H1 (cell line): ENCODE data around the gene CACNA2D1. TPM values are rescaled to one million over a fixed set of nuclear protein-coding genes. Genes with fewer than 3 reads are reported as not detected.
"Not testable (repeated sequence)": the region's sequence is repeated elsewhere in the genome, so short reads cannot be mapped to it uniquely, and the experiment has no call there.

ENCODE experiments used
- CTCF ChIA-PET: fragments of 300-600 bp; sonication (Branson Sonifier 250); formaldehyde crosslinking; loops from one replicate; lab custom pipeline; 2021; ENCODE audit not compliant: partially characterized antibody; lab: Charles Lee
- POLR2A ChIA-PET: fragments of 300-600 bp; sonication (Branson Sonifier 250); formaldehyde crosslinking; loops from one replicate; lab custom pipeline; 2021; ENCODE audit warnings: inconsistent platforms; ENCODE audit not compliant: partially characterized antibody; lab: Charles Lee
- DNase-seq, 2 experiments: peaks; one replicate each; pipeline versions ENCODE4 v3.0.0 to v3.0.0-alpha.2; 2010 to 2022; ENCODE audit warnings: low spot score in 2 of 2, low read depth in 1 of 2, mixed read lengths in 1 of 2
- FAIRE-seq: peaks from 2 replicates; lab custom pipeline; 2011; peaks lifted over from hg19 to GRCh38; lab: Jason Lieb, UNC
- H2AFZ ChIP-seq: 2 replicates; pipeline ENCODE4 v1.8.1; 2012; ENCODE audit warnings: low read length, inconsistent platforms
- H2AK5ac ChIP-seq: 2 replicates; pipeline ENCODE4 v1.6.1; 2013; ENCODE audit warnings: low read depth, low read length
- H2BK120ac ChIP-seq: replicated peaks from 2 replicates; pipeline ENCODE3; 2013; ENCODE audit warnings: low read depth, low read length, inconsistent platforms
- H2BK12ac ChIP-seq: 2 replicates; pipeline ENCODE4 v1.6.1; 2013; ENCODE audit warnings: low read depth, low read length
- H2BK15ac ChIP-seq: 2 replicates; pipeline ENCODE4 v1.6.1; 2013; ENCODE audit warnings: low read length
- H2BK20ac ChIP-seq: 2 replicates; pipeline ENCODE4 v1.6.1; 2013; ENCODE audit warnings: low read length
- H2BK5ac ChIP-seq: 2 replicates; pipeline ENCODE4 v1.6.1; 2013; ENCODE audit warnings: low read depth, low read length
- H3K14ac ChIP-seq: 2 replicates; pipeline ENCODE4 v1.6.1; 2013; ENCODE audit warnings: inconsistent platforms; ENCODE audit not compliant: insufficient read length
- H3K18ac ChIP-seq: 2 replicates; pipeline ENCODE4 v1.6.1; 2013; ENCODE audit warnings: low read length; ENCODE audit errors: extremely low read depth
- H3K23ac ChIP-seq: 2 replicates; pipeline ENCODE4 v1.6.1; 2013; ENCODE audit warnings: inconsistent platforms; ENCODE audit not compliant: insufficient read length
- H3K23me2 ChIP-seq: 2 replicates; pipeline ENCODE4 v1.6.1; 2013; ENCODE audit warnings: low read depth, low read length
- H3K27ac ChIP-seq: 2 replicates; pipeline ENCODE4 v1.6.1; 2011; ENCODE audit warnings: low read depth, low read length, inconsistent platforms
- H3K27me3 ChIP-seq, 4 experiments: replicated peaks in 1 of 4; 1 replicate in 1 of 4; 2 replicates in 3 of 4; pipeline versions ENCODE4 v1.6.1 to v1.8.1; 2011 to 2013; ENCODE audit warnings: low read length in 3 of 4, mild to moderate bottlenecking in 3 of 4, inconsistent platforms in 2 of 4, mixed read lengths in 2 of 4, moderate library complexity in 1 of 4; ENCODE audit not compliant: control insufficient read depth in 3 of 4, insufficient read depth in 3 of 4; ENCODE audit errors: extremely low read depth in 1 of 4
- H3K36me3 ChIP-seq, 4 experiments: 2 replicates each; pipeline versions ENCODE4 v1.6.1 to v1.8.1; 2011 to 2013; ENCODE audit warnings: mild to moderate bottlenecking in 4 of 4, low read length in 3 of 4, moderate library complexity in 2 of 4, control low read depth in 1 of 4, inconsistent platforms in 1 of 4; ENCODE audit not compliant: insufficient read depth in 4 of 4, control insufficient read depth in 2 of 4
- H3K4ac ChIP-seq: replicated peaks from 2 replicates; pipeline ENCODE3; 2013; ENCODE audit warnings: low read length, low read depth, mixed read lengths, inconsistent platforms; ENCODE audit not compliant: insufficient read length
- H3K4me1 ChIP-seq, 4 experiments: replicated peaks in 1 of 4; 1 replicate in 1 of 4; 2 replicates in 3 of 4; pipeline versions ENCODE4 v1.6.1 to v1.8.1; 2011 to 2013; ENCODE audit warnings: low read length in 3 of 4, inconsistent platforms in 2 of 4, mixed read lengths in 1 of 4; ENCODE audit not compliant: insufficient read depth in 4 of 4, control insufficient read depth in 3 of 4
- H3K4me2 ChIP-seq, 2 experiments: 2 replicates each; pipeline versions ENCODE4 v1.6.1 to v1.8.1; 2011 to 2013; ENCODE audit warnings: low read depth in 2 of 2, low read length in 2 of 2, control low read depth in 1 of 2, inconsistent platforms in 1 of 2, mild to moderate bottlenecking in 1 of 2; ENCODE audit not compliant: insufficient read depth in 1 of 2
- H3K4me3 ChIP-seq, 4 experiments: fragments of 200-600, 300-600 bp in 1 of 4; sonication (generic), shearing (Covaris generic), sonication (Bioruptor Twin) in 1 of 4; 2 replicates each; pipeline versions ENCODE4 v1.5.1 to v1.8.1; 2011 to 2016; ENCODE audit warnings: low read length in 4 of 4, low read depth in 3 of 4, control low read depth in 2 of 4, inconsistent platforms in 2 of 4, mild to moderate bottlenecking in 2 of 4, mixed read lengths in 1 of 4, moderate library complexity in 1 of 4; ENCODE audit not compliant: insufficient read depth in 2 of 4; ENCODE audit errors: extremely low read depth in 1 of 4
- H3K56ac ChIP-seq: replicated peaks from 2 replicates; pipeline ENCODE3; 2013; ENCODE audit warnings: low read depth, mild to moderate bottlenecking, mixed read lengths, low read length, inconsistent platforms; ENCODE audit not compliant: insufficient read length
- H3K79me1 ChIP-seq: 2 replicates; pipeline ENCODE4 v1.6.1; 2013; ENCODE audit warnings: low read depth, low read length, control low read depth
- H3K79me2 ChIP-seq, 2 experiments: 2 replicates each; pipeline versions ENCODE4 v1.6.1 to v1.8.1; 2012 to 2013; ENCODE audit warnings: low read length in 2 of 2, mild to moderate bottlenecking in 2 of 2, inconsistent platforms in 1 of 2; ENCODE audit not compliant: insufficient read depth in 2 of 2, control insufficient read depth in 1 of 2
- H3K9ac ChIP-seq, 4 experiments: replicated peaks in 1 of 4; 1 replicate in 1 of 4; 2 replicates in 3 of 4; pipeline versions ENCODE4 v1.6.1 to v1.8.1; 2011 to 2013; ENCODE audit warnings: low read depth in 3 of 4, low read length in 3 of 4, control low read depth in 2 of 4, mild to moderate bottlenecking in 2 of 4, moderate library complexity in 2 of 4, inconsistent platforms in 1 of 4; ENCODE audit errors: extremely low read depth in 1 of 4
- H3K9me3 ChIP-seq, 2 experiments: 2 replicates each; pipeline versions ENCODE4 v1.6.1 to v1.8.1; 2012 to 2013; ENCODE audit warnings: mild to moderate bottlenecking in 2 of 2, moderate library complexity in 2 of 2, control low read depth in 1 of 2, inconsistent platforms in 1 of 2, low read depth in 1 of 2, low read length in 1 of 2, mixed read lengths in 1 of 2; ENCODE audit not compliant: insufficient read depth in 2 of 2
- H4K20me1 ChIP-seq, 2 experiments: replicated peaks in 1 of 2; 2 replicates each; pipeline versions ENCODE3 to v1.8.1; 2011 to 2013; ENCODE audit warnings: inconsistent platforms in 2 of 2, low read length in 2 of 2, mild to moderate bottlenecking in 1 of 2; ENCODE audit not compliant: insufficient read depth in 2 of 2, control insufficient read depth in 1 of 2
- H4K5ac ChIP-seq: 2 replicates; pipeline ENCODE4 v1.6.1; 2013; ENCODE audit warnings: low read length, low read depth, mixed read lengths, inconsistent platforms; ENCODE audit not compliant: insufficient read length
- H4K8ac ChIP-seq: 2 replicates; pipeline ENCODE4 v1.8.0; 2013; ENCODE audit warnings: mild to moderate bottlenecking, moderate library complexity, low read length, inconsistent platforms; ENCODE audit not compliant: insufficient read depth; ENCODE audit errors: extremely low read depth
- H4K91ac ChIP-seq: replicated peaks from 2 replicates; pipeline ENCODE3; 2013; ENCODE audit warnings: low read length, mixed read lengths, inconsistent platforms; ENCODE audit not compliant: insufficient read length
- CHD2 ChIP-seq: IDR thresholded peaks from 2 replicates; pipeline ENCODE4 v1.6.1; 2012; ENCODE audit warnings: low read length, improper control_type of control experiment
- HDAC2 ChIP-seq, 2 experiments: fragments of 300-600 bp in 1 of 2; sonication (generic) in 1 of 2; IDR thresholded peaks; 2 replicates each; pipeline ENCODE4 v1.6.1; 2011 to 2012; ENCODE audit warnings: low read depth in 2 of 2, low read length in 2 of 2, mild to moderate bottlenecking in 2 of 2, moderate library complexity in 2 of 2, borderline replicate concordance in 1 of 2, inconsistent platforms in 1 of 2
- KDM4A ChIP-seq: IDR thresholded peaks from one replicate; pipeline ENCODE4 v1.7.1; 2012; ENCODE audit warnings: low read depth, mild to moderate bottlenecking, moderate library complexity, low read length, inconsistent platforms; ENCODE audit not compliant: severe bottlenecking
- POLR2A ChIP-seq, 2 experiments: IDR thresholded peaks; 1 replicate in 1 of 2; 2 replicates in 1 of 2; pipeline ENCODE4 v1.6.1; 2011; ENCODE audit warnings: low read depth in 2 of 2, low read length in 2 of 2, mild to moderate bottlenecking in 2 of 2; ENCODE audit errors: control extremely low read depth in 1 of 2
- SAP30 ChIP-seq: fragments of 300-600 bp; sonication (generic); IDR thresholded peaks from 2 replicates; pipeline ENCODE4 v1.7.1; 2012; ENCODE audit warnings: low read length, moderate library complexity, mild to moderate bottlenecking, inconsistent platforms; ENCODE audit not compliant: insufficient read depth, insufficient replicate concordance
- SIRT6 ChIP-seq: IDR thresholded peaks from one replicate; pipeline ENCODE4 v1.7.1; 2012; ENCODE audit warnings: low read length, inconsistent platforms
- TAF1 ChIP-seq: IDR thresholded peaks from 2 replicates; pipeline ENCODE4 v1.6.1; 2011; ENCODE audit warnings: mild to moderate bottlenecking, low read depth, low read length
- WGBS, 2 experiments: shearing (Covaris generic) in 1 of 2; methylation state at CpG; one replicate each; pipeline versions ENCODE4 v1.1.6 to v1.1.7; 2013 to 2015; ENCODE audit warnings: low lambda C conversion rate in 2 of 2, mixed read lengths in 2 of 2, inconsistent platforms in 1 of 2, low coverage in 1 of 2, missing lambda C conversion rate in 1 of 2; ENCODE audit not compliant: insufficient replicate concordance in 2 of 2, insufficient coverage in 1 of 2, insufficient read length in 1 of 2; ENCODE audit errors: extremely low coverage in 1 of 2, missing lambda C conversion rate in 1 of 2; 5-methylcytosine and 5-hydroxymethylcytosine counted together
- polyA plus RNA-seq, 7 experiments: library from polyadenylated mRNA; depleted of rRNA in 3 of 7; stranded (reverse) in 5 of 7; unstranded in 2 of 7; fragments of >200 nt in 5 of 7; fragments of 200-250 nt in 2 of 7; gene quantifications; 1 replicate in 5 of 7; 2 replicates in 1 of 7; 4 replicates in 1 of 7; pipeline versions ENCODE4 v1.2.1 to v1.2.3, GENCODE V29; 2011 to 2013; ENCODE audit warnings: missing spikeins in 2 of 7, mixed read lengths in 2 of 7
- total RNA-seq: library from RNA; stranded (reverse); fragmentation: NEBNext Ultra II Directional; extraction: Animal tissue kit (Norgen Biotek cat#: 25700); gene quantifications from 2 replicates; pipeline ENCODE4 v1.2.1, GENCODE V29; 2021

CACNA2D1 gene
- total and polyA plus RNA-seq, 2 of the 8 experiments (the other 6 are each of a cell fraction or from before 2014, with no cell fraction given): 4.3 to 27.3 TPM

- TF ChIP-seq HDAC2 (IDR thresholded peaks at IDR 0.05; ENCODE audit: borderline replicate concordance in 1 of 2, low read depth in 2 of 2, low read length in 2 of 2): no peak
- no peak for TF ChIP-seq TAF1
- no peak for TF ChIP-seq KDM4A
- no peak for TF ChIP-seq POLR2A (IDR thresholded peaks at IDR 0.05; ENCODE audit: control extremely low read depth in 1 of 2, low read depth in 2 of 2, low read length in 2 of 2)
- TF ChIP-seq SAP30: no peak
- TF ChIP-seq CHD2: no peak
- TF ChIP-seq SIRT6: no peak
Measured at GRCh38 chr7:82433507-82433906, 10.1 kb downstream of the CACNA2D1 start (continued).

GRCh38 chr7:82432743-82433142 is 10.8 kb downstream of the CACNA2D1 start:
- POLR2A ChIA-PET, H3K79me1 ChIP-seq, H3K56ac ChIP-seq, H2BK20ac ChIP-seq, H3K9ac ChIP-seq, H3K18ac ChIP-seq, H3K4me1 ChIP-seq, H2AFZ ChIP-seq, H3K27me3 ChIP-seq, H3K27ac ChIP-seq, H3K4ac ChIP-seq, FAIRE-seq, H4K8ac ChIP-seq, H2AK5ac ChIP-seq, H3K14ac ChIP-seq, DNase-seq, H2BK120ac ChIP-seq, H3K9me3 ChIP-seq, H2BK5ac ChIP-seq, H2BK15ac ChIP-seq, H3K36me3 ChIP-seq, H4K20me1 ChIP-seq, H2BK12ac ChIP-seq, H3K23me2 ChIP-seq, H3K4me2 ChIP-seq, H3K23ac ChIP-seq, H3K4me3 ChIP-seq, CTCF ChIA-PET, H4K91ac ChIP-seq, H4K5ac ChIP-seq: not testable (repeated sequence)
- H3K79me2 ChIP-seq: peaks cover 0 to 65% of the 10 kb centered on the region in 2 experiments; a peak in 3 of 4 replicates
- 99% methylated on average over 9 of the region's 9 CpGs; no CpG with 5 or more reads in 1 of the 2 experiments for WGBS, 2 experiments
